Stimulated activated CD8-positive, alpha-beta memory T cell treated with anti-CD3 and anti-CD28 coated beads, Interleukin-4, amount 100 ng/mL, for 24 hours (primary cell): ENCODE measurements around the gene MED27.
"Not testable (repeated sequence)": the region's sequence is repeated elsewhere in the genome, so short reads cannot be mapped to it uniquely, and the experiment has no call there.

ENCODE experiments used
- DNase-seq: peaks from one replicate; pipeline ENCODE4 v3.0.0-alpha.2; 2020; ENCODE audit warnings: low read depth

Gene MED27

DNA sequence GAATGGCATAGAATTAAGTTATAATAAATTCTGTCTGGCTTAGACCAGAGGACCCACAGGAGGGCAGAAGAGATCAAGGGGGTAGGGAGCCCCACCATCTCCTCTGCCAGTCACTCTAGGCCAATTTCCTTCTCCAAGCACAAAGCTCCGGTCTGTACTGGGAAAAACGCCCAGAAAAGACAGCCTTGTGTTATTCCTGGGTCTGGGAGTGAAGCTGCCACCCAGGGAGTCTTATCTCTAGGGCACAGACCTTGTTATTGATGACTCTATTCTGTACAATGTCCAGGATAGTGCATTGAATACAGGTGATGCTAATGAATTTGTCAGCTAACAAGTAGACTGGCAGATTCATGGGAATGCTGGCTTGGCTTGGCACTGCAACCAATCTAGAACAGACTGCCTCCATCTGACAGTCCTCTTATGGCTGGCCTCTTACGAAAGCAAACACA lies 60.7 kb downstream of the MED27 start:
- no peak for DNase-seq

DNA sequence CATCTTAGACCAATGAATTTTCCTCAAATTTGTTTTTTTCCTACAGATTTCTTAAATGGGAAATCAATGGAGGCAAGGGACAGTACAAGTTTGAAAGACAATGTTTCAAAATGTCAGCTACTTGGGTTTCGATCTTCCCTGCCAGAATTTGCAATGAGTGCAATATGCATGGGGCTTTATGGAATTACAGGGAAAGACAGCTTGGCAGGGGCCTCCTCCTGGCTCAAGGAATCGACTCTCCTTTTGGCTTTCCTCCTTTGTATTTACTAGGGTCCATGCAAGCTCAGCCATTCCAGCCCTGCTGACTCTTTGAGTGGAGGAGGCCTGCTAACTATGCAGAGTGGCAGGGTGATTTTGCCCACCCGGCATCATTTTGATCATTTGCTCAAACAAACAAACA lies 63.2 kb downstream of the MED27 start:
- DNase-seq = no peak

DNA sequence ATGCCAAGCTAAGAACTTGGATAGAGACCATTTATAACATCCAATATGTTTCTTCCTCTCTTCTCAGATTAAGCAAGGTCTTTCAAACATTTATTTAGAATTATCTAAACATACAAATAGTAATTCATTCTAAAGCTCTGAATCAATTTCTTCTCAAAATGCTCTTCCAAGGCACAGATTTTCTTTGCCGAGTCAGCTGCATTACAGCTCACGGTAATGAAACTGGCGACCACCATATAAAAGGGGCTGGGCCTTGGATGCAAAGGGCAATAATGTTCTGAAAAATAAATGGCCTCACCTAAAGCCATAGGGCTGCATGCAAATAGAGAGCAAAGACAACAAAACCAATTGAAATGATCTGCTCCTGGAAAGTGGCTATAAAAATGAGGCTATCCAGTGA lies 63.8 kb downstream of the MED27 start:
- no peak for DNase-seq

DNA sequence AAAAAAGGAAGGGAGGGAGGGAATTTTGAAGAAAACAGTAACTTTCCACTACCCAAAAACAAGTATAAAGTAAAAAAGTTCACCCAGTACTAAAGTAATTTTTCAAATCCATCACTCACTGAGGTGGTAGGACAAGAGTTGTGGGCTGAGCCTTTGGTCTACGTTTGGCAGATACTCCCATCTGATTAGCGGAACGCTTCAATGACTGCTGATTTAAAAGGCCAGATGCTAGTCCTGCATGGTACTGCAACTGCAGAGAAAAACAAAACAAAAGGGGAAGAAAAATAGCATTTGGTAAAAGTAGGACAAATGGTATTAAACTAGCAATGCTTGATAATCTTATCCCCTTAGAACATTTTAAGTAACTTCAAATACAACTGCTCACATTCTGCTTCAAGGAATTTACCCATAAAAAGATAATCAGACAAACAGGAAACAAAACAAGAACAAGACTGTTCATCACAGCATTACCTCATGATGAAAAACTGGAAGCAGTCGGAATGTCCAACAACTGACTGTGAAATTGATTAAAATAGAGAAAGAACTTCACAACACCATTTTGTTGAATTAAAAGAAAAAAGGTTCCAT lies 65.4 kb downstream of the MED27 start:
- DNase-seq = no peak

DNA sequence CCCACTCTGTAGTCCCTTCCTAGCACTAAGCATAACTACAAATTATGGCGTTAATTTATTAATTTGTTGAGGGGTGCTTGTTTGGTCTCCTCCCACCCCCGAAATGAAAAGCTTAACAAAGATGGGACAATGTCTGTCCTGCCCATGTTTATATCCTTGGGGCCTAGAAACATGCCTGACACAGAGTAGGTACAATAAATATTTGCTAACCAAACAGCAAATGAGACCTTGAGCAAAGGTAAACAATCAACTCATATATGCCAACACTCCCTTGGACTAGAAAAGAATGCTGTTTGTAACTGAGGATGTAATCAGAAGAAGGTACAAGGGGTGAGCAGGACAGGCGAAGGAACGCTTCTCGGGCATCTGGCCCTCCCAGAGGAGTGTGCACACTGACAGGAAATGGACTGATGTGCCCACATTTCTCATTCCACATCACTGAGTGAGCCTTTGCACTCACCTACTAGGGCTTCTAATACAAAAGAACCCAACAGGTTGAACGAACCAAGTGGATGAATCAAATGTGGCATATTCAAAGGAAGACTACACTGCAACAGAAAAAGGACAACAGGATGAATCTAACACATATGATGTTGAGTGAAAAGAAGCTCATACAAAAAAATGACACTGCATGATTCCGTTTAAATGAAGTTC lies 66.8 kb downstream of the MED27 start:
- no peak for DNase-seq

DNA sequence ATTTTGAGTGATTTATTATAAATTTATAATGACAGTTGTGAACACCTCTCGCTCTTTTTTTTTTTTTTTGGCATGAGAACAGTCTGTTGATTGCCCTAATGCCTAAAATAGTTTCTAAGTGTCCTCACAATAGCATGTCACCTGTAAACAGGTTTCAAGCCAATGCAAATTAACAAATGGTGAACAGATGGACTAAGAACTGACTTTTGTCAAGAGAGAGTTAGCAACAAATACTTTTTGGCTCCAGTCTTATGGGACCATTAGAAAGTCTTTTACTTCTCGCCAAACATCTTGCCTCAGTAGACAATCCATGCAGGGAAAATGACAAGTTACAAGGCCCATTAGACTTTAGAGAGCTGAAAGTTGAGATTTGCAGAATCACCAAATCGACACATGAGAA lies 67.8 kb downstream of the MED27 start:
- DNase-seq = no peak

DNA sequence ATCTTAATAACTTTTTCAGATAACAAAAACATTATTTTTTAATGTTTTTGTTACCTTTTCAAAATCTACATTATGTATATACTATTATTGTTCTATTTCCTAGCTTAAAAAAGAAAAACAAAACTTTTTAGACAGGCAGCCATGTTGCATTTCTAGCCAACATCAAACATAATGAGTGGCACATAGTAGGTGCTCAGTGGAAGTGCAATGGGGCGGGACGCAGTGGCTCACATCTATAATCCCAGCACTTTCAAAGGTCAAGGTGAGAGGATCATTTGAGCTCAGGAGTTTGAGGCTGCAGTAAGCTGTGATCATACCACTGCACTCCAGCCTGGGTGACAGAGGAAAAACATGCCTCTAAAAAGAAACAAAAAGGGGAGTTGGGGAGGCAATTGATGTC lies 68.4 kb downstream of the MED27 start:
- DNase-seq = no peak

DNA sequence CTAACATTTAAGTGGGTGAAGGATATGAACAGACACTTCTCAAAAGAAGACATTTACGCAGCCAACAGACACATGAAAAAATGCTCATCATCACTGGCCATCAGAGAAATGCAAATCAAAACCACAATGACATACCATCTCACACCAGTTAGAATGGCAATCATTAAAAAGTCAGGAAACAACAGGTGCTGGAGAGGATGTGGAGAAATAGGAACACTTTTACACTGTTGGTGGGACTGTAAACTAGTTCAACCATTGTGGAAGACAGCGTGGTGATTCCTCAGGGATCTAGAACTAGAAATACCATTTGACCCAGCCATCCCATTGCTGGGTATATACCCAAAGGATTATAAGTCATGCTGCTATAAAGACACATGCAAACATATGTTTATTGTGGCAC lies 69.5 kb downstream of the MED27 start:
- not testable (repeated sequence) for DNase-seq

DNA sequence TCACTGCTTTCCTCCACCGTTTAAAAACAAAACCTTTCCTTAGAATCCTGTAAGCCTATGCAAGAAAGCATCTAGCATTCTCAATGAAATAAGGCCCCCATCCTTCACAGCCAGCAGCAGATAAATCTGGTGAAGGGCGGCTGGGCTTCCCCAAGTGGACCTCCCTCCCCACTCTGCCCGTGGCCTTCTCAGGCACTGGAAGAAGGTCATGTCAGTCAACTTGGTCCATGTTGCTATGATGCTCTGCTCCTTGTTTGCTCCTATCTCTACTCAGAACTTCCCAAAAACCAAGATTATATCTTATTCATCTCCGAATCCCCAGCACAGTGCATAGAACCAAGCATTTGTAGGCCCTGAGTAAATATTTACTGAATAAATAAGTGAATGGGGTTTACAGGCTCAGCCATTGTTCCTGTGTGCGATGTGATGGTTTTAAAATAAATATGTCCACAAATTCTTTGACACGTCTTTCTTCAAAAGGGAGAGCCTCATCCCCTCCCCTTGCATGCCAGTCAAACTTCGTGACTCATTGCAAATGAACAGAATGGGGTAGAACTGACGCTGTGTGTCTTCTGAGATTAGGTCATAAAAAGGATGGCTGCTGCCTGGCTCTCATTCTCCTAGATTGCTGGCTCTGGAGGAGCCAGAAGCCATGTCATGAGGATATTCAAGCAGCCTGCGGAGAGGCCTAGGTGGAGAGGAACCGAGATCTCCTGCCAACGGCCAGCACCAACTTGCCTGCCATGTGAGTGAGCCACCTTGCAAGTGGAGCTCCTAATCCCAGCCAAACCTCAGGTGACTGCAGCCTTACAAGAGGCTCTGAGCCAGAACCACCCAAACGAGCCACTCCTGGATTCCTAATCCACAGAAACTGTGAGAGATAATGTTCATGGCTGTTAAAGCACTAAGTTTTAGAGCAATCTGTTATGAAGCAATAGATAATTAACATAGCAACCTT lies 70.5 kb downstream of the MED27 start:
- no peak for DNase-seq

DNA sequence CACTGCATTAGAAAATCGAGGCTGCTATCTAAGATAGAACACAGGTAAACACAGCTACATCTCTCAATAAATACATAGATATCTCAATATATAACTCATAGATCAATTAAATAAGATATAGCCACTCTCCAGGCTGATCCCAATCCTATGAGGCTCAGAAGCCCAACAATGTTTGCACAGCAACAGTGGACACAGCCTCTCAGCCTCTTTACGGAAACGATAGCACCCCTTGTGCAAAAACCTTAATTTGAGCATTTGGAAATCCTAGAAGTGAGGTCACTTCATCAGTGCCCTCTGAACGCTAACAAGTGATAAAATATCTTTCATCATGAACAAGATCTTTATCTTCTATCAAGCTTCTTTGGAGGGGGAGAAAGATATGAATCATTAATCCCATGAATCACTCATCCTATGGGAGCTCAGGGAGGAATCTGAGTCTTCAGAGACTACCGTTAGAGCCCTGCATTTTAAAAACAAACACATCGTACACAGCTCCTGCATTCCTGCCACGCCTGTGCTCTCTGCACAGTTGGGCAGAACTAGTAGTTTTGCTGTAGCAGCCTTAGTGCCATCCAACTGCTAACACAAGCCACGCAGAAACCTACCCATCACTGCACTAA lies 71.4 kb downstream of the MED27 start:
- no peak for DNase-seq

DNA sequence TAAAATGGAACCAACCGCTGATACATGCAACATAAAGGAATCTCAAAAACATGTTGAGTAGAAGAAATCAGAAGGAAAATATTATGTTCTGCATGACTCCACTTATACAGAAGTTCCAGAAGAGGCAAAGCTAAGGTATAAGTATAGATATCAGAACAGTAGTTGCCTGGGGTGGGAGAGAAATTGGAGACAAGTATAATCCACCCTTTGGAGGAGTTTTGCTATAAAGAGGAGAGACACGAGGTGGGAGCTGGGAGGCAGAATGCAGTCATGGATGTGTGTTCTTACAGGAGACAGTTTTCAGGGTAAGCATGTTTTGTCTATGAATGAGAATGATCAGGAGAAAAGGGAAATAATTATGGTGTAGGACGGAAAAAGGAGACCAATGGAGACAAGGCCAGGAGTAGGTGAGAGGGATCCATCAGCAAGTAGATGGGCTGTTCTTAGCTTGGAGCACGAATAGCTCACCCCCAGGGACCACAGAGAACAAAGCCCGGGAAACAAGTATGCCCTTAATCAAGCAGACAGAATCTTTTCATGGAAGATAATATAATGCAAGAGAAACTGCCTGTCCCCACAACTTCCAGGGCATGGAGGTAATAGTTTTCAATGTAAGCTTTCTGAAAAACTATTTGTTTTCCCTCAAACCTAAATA lies 72.2 kb downstream of the MED27 start:
- DNase-seq = no peak

DNA sequence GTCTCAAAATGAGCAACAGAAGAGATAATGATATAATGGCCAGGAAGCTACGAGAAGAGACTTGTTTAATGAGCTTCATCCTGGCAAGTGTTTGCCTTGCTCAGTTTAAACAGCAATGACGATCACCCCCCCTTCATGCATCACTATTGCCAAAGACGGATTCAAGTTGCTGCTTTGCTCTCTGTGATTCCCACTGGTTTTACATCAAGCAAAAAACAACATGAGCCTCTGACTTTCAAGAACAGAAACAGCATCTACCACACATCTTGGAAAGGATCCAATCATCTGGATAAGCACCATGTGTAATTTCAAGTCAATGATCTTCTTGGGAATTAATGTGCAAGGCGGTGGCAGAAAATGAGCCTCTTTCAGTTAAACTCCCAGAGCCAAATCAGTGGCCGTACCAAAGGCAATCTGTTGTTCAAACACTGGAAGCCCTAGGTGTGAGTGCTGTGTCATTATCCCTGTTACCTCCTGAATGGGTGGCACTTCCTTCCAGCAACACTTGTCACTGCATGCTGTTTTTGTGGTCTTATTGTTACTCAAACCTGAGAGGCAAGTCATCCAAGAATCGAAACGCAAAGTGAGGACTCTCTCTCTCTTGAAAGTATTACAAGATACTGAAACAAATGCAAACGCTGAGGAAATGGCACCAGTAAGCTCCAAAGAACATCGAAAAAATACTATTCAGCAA lies 72.8 kb downstream of the MED27 start:
- DNase-seq = no peak

DNA sequence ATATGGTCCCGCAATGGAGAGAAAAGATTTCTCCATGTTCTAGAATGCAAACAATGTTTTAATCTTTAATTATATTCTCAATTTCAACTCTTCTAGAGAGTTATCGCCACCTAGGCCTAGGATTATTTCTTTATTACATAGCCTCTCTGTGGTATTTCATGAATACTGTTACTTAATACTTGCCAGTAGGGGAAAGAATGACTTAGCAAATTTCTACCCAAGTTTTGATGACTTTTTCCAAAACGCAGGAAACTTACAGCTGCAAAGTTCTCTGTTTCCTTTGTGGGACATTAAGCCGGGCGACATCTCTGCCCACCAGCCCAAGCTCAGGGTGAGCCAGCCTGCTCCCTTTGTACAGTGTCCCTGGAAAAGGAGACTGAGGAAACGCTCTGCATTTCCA lies 73.8 kb downstream of the MED27 start:
- no peak for DNase-seq

DNA sequence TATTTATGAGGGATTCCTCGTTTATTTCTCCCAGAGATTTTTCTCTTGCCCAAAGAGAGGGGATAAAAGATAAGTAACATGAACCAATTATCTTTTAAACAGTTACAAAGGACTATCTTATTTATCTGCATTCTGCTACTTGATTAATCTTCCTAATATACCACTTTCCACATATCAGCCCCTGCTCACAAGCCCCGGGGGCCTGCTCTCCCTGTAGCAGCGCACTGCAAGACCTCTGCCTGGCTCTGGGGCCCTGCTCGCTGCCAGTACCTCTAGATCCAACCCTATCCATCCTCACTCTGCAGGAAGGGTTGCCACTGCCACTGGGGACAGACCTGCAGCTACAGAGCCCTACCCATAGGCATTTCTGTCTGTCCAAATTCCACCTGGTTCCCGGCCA lies 75.3 kb downstream of the MED27 start:
- no peak for DNase-seq

DNA sequence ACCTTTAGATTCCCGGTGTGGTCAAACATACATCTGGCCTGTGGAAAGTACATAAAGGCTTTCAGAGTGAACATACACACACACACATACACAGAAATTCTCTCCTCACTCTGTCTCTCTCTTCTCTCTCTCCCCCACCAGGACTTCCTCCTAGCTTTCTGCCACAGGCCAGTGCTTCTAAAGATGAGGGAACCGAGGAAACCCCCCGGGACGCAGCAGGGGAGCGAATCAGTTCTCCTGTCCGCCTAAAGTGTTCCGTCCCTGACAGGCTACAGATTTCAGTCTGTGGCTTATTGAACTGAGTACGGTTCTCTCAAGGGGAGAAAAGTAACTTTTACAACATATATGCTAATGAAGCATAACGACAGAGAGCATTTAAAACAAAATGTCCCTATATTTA lies 75.8 kb downstream of the MED27 start:
- DNase-seq = no peak

DNA sequence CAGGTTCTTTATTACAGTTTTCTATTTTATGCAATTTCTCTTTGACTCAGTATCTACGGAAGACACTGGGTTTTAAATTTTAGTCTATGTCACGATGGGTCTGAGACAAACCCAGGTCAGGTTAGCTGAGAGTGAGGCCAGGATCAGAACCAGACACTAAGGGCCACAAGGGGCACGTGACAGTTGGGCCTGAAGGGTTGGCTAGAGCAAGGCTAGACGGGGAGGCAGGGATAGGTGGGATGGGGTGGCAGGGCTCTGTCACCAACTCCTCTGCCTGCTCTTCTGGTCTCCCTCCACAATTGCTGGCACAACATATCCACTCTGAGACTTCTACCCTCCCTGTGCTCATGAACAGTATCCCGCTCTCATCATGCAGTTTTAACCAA lies 76.4 kb downstream of the MED27 start:
- no peak for DNase-seq

DNA sequence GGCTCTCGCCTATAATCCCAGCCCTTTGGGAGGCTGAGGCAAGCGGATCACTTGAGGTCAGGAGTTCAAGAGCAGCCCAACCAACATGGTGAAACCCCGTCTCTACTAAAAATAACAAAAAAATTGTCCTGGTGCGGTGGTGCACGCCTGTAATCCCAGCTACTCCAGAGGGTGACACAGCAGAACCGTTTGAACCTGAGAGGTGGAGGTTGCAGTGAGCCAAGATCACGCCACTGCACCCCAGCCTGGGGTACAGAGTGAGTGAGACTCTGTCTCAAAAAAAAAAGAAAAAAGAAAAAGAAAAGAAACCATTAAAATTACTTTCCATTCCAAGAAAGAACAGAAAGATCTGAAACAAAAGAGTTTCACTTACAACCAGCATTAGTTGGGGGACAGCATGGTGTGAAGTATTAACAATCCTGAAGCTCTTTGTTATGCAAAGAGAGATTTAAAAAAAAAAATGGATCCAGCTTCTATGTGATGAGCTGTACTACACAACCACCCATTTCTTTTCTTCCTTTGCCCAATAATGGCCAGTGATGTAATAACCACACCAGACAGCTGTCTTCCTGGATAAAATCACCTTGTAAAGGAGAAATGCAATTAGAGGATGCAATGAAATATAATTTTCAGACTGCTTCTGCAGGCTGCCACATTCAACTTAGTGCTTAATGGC lies 76.9 kb downstream of the MED27 start:
- no peak for DNase-seq

DNA sequence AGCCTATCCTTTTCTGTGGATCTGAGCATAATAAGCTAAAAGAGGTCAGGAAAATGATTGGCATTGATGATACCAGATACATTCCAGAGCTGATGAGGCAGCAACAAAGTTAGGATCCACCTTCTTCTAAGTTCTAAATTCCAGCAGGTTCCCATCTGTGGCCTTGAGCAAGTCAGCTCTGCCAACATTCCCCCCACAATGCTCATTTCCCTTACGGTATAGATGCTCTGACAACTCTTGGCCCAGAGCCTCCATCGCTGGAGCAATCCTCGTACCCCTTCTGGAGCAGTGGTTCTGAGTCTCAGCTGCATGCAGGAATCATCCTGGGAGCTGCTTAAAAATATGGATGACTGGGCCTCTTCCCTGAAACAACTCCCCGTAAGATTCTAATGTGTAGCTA lies 78.1 kb downstream of the MED27 start:
- DNase-seq = no peak

DNA sequence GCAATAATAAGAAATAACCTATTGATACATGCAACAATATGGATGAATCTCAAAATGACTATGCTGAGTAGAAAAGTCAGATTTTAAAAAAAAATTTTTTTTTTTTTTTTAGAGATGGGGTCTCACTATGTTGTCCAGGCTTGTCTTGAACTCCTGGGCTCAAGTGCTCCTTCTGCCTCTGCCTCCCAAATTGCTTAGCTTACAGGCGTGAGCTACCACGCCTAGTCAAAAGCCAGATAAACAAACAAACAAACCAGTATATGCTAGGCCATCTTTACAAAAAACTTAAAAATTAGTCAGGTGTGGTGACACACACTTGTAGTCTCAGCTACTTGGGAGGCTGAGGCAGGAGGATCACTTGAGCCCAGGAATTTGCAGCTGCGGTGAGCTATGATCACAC lies 79.0 kb downstream of the MED27 start:
- no peak for DNase-seq

DNA sequence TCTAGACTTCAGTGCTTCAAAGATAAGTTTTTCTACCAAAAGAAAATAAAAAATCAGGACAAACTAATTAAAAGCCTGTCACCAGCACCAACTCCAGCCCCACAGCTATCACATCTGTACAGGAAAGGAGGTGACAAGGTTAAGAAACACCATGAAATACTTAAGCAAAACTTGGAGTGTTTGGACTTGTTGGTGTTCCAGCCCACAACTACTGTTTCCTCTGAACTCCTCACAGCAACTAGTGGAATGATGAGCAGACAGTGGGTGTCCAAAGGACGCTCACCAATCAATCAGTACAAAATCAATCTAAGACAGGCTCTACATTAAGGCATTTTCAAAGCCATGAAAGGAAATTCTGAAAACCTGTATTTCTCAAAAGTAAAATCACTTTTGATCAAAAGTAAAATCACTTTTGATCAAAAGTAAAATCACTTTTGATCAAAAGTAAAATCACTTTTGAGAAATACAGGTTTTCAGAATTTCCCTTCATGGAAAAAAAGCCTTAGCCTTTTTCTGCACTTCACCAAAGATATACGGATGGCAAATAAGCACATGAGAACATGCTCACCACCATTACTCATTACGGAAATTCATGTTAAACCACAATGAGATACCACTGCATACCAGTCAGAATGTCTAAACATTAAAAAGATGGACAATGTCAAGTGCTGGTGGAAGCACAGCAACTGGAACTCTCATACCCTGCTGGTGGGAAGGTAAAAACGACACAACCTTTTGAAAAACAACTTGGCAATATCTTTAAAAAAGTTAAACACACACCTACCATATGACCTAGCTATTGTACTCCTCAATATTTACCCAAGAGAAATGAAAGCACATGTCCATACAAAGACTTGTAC lies 79.7 kb downstream of the MED27 start:
- no peak for DNase-seq
